Fibroblast of upper back skin (primary cell): ENCODE measurements around the gene TRIM24.

Source experiments
- DNase-seq: peaks from one replicate; pipeline ENCODE4 v3.0.0-alpha.2; 2013

The TRIM24 gene

DNA sequence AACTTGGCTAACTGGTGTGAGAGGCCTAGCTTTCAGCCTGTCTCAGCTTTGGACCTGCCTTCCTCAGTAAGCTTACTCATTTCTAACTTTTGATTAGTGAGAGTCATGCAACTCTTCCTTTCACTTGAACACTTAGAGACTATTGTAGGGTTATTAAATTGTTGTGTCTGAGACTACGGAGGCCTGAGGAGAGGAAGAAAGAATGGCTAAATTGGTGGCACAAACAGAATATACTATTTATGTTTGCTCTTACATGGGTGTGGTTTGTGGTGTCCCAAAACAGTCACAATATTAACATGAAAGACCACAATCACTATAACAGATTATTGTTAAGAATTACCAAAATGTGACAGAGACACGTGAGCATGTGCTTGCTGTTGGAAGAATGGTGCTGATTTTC is 82.1 kb downstream of the TRIM24 start:
- DNase-seq = no peak

DNA sequence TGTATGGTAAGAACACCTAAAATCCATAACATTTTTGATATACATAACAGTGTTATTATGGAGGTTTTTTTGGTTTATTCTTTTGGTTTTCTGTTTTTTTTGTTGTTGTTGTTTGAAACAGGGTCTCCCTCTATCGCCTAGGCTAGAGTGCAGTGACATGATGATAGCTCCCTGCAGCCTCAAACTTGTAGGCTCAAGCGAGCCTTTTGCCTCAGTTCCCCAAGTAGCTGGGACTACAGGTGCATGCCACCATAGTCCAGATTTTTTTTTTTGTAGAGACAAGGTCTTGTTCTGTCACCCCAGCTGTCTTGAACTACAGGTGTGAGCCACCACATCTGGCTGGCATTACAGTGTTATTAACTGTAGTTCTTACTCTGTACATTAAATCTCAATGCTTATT is 83.7 kb downstream of the TRIM24 start:
- no peak for DNase-seq

DNA sequence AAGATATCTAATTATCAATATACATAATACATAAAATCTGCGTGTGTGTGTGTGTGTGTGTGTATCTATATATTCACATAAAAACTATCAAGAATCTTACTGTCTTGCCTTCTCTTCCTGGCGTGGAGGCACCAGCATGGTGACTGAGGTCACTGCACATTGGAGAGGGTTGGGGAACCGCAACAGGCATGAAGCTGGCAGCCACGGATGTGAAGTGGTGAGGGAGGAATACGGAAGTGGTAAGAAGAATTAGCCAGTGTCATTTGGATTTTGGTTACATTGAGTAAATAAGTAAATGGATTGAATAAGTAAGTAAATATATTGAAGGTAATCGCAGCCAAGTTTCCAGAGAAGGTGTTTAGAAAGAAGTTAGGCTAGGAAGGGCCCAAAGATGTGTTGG is 85.1 kb downstream of the TRIM24 start:
- no peak for DNase-seq

DNA sequence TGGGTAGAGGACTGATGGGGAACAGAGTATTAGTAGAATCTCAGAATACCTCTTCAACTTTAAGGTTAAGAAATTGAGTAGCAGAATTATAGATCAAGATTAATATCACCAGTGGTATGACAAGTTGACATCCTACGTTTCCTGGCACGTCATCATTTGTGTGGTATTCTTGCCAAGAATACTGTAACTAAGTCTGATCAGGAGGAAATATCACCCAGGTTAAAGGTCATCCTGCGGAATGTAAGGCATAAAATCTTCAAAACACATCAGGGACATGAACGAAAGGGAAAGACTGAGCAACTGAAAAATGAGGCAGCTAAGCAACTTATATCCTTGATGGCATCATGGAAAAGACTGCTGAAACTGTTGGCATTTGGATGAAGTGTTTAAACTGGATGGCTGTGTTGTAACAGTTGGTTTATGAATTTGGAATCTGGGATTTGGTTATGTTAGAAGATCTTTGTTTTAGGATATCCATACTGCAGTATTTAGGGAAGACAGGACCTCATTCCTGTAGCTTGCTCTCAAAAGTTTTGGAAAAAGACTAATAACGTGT is 86.1 kb downstream of the TRIM24 start:
- no peak for DNase-seq

DNA sequence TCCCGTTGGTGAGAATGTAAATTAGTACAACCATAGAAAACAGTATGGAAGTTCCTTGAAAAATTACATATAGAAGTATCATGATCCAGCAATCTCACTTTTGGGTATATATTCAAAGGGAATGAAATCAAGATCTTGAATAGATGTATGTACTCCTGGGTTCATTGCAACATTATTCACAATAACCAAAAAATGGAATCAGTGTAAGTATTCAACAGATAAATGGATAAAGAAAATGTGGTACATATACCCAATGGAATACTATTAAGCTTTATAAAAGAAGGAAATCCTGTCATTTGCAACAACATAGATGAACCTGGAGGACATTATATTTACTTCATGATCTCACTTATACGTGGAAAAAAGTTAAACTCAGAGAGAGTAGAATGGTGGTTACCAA is 86.8 kb downstream of the TRIM24 start:
- DNase-seq = no peak

DNA sequence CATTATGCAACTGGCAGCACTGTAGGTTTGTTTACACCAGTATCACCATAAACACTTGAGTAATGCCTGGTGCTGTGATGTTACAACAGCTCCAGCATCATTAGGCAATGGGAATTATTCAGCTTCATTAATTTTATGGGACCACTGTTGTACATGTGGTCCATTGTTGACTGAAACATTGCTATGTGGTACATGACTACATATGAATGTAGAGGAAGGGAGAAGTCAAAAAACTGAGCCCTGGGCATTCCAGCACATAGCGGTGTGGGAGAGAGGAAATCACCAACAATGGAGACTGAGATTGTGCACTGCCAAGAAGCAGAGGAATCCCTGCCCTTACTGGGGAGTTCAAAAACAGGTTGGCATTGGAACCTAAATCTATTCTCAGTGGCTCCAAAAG is 89.0 kb downstream of the TRIM24 start:
- no peak for DNase-seq

DNA sequence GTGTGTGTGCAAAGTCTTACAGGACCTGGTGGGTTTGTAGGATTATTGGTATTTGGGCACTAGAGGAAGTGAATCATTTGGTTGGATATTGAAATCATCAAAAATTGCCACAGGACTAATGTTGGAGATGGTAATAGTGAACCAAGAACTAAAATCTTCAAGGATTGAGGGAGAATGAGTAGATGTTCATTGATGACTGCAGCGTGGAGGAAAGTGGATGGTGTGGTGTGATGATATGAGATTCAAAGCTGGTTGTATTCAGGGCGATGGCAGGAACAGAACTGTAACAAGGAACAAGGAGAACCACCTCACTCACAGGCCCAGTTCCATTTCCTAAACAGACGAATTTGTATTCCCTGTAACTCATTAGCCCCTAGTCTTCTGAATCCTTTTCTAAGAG is 90.3 kb downstream of the TRIM24 start:
- DNase-seq = no peak

DNA sequence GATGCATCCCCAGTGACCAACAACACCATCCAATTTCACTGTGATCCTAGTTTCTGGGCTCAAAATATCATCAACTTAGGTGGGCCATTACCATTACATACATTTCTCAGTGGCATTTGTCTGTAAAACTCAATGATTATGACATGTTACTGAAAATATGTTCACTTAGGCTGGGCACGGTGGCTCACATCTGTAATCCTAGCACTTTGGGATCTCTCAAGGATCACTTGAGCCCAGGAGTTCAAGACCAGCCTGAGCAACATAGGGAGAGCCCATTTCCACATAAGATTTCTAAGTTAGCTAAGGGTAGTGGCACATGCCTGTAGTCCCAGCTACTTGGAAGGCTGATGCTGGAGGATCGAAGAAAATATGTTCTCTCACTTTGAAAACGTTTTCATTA is 91.0 kb downstream of the TRIM24 start:
- no peak for DNase-seq

DNA sequence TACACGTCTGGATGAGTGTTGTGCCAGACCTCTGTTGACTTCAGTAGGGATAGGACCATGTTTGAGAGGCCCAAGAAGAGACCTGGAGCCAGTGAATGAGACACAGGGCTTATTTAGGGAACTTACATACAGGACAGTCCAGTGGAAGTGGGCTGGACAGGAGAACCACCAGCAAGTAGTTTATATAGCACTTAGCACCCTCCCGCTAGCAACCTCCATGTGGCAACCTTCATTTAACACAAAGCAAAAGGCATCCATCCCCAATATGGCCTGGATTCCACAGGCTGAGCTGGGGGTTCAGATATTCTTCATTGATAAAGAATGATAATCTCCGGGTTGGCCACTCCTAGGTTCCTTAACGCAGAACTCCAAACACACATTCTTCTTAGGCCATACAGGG is 93.7 kb downstream of the TRIM24 start:
- DNase-seq = no peak

DNA sequence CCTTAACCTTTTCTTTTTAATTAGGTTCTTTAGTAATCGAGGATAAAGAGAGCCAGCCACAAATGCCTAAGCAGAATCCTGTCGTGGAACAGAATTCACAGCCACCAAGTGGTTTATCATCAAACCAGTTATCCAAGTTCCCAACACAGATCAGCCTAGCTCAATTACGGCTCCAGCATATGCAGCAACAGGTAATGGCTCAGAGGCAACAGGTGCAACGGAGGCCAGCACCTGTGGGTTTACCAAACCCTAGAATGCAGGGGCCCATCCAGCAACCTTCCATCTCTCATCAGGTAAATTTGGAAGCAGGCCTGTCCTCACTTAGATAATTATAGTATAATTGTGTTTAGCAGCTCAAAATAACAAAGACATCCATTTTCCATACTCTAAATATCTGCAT is 94.6 kb downstream of the TRIM24 start:
- DNase-seq = no peak

DNA sequence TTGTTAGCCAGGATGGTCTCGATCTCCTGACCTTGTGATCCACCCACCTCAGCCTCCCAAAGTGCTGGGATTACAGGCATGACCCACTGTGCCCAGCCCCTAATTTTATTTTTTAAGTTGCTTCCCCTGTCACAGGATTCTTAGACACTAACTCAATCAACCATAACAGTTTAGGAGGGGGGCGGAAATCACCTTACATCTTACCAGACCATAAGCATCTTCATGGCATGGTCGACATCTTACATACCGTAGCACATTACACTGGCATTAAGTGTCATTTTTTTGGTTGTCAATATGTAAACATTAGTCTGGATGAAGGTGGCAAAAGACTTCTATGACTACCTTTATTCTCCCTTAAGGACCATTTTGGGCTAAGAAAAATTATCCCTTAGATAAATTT is 95.6 kb downstream of the TRIM24 start:
- no peak for DNase-seq

DNA sequence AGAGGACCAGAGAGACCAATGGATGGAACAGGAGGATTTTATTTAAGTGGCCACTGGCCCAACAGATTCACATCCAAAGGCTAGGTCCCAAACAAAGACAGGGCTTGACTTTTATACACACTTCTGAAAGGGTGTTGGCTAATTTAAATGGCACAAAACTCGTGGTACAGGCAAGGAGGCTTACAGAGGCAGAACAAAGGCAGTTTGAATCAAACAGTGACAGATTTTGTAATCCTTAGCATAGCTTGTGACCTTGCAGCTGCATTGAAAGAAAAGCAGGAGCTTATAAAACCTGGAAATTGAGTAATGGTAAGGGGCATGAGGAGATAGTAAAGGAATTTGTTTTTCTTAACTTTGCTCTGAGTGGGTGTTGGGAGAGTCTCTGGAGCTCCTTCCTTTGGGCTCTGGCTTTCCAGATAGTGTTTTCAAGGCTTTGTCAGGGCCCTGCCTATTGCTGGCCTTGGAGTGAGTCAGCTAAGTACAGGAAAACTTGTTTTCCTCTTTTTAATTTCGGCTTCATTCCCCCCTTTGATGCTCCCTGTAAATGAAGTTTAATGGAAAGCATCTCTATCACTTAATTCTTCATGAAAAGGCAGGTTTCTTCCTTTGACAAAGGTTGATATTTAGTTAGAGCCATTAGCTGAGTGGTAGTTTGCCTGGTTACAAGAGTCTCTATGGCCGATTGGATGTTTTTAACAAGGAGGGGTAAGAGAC is 96.9 kb downstream of the TRIM24 start:
- no peak for DNase-seq

DNA sequence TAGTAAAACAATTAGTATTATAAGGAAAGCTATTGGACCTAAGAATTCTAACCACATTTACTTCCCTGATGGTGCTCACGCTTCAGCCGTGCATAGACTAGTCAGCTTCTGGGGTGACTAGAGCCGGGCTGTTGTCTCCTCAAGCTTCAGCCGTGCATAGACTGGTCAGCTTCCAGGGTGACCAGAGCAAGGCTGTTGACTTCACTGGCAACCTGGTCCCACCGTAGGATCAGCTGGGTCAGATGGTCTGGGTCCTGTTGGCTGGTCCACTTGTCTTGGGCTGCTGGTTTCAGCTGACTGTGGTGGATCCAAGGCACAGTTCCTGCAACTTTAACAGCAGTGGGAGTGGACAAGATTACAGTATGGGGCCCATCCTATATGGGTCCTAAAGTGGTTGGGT is 99.4 kb downstream of the TRIM24 start:
- DNase-seq = no peak

DNA sequence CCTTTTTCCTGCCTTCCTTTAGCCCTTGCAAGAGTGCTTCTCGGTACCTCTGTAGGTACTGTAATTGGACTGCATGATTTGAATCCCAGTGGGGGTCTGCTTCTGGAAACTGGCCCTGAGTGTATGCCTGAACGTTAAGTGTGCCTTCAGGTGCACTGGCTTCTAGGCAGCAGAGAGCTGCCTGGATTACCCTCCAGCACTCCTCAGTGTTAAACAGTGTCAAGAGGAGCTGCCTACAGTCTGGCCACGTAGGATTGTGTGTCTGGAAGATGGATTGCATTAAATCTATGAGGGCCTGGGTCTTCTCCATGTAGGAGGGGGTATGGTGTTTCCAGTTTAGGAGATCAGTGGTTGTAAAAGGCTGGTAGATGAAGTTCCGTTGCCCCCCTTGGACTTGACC is 103.7 kb downstream of the TRIM24 start:
- no peak for DNase-seq

DNA sequence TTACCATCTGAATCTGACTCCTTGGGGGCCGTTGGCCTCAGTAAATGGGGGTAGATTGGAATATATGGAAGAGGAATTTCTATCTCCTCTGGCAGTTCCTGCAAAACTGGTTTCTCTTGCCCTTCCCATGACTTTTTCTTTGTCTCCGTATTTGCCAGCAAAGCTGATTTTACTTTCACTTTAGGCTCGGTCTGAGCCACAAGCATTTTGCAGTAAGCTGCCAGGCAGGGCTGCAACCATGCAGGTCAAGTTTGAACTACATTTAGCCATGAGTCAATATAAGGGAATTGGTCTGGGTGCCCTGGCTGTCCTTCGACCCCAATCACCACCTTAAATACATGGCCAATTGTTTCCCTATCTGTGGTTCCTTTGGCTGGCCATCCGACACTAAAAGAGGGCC is 104.3 kb downstream of the TRIM24 start:
- no peak for DNase-seq

DNA sequence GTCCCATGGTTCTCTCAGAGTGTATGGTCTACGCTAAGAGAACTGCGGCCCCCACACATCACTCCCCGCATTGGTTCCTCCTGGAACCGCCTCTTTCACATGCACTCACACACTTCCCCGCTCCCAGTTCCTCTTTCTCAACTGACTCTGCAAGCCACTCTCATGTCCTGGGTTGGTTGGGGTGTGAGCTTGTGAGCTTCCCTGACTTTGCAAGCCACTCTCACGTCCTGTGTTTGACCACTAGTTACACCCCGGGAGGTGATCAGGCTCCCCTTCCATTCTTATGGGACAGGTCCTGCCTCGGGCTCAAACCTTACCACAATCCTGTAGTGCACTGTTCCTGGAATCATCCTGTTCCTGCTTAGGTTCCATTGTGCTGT is 105.0 kb downstream of the TRIM24 start:
- DNase-seq = no peak

DNA sequence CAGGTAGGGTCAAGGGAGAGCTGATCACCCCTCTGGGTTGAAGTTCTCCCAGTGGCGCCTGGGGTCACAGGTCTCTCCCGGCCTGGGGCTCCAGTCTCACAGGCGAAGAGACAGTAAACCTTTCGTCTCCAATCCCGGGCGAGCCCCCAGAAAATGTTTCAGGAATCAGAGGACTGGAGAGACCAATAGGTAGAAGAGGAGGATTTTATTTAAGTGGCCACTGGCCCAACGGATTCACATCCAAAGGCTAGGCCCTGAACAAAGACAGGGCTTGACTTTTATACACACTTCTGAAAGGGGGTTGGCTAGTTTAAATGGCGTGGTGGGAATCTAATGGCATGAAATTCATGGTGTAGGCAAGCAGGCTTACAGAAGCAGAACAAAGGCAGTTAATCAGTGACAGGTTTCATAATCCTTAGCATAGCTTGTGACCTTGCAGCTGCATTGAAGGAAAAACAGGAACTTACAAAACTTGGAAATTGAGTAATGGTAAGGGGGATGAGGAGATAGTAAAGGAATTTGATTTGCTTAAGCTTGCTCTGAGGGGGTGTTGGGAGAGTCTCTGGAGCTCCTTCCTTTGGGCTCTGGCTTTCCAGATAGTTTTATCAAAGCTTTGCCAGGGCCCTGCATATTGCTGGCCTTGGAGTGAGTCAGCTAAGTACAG is 105.5 kb downstream of the TRIM24 start:
- DNase-seq = peak; percentile 39

DNA sequence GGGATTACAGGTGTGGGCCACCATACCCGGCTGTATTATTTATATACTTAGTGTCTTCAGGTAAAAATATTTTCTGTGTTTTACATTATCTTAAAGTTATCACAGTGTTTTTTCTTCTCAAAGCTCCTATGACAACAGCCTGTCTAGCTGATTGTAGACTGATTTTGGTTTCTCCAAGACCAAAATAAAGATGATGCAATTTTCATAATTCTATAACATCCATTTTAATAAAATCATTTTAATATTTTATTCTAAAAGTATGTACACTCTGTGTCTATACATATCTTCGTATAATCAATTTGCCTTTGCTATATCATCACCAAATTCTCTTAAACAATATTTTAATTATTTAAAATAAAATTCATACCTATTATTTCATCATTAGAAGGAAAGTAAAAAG is 108.6 kb downstream of the TRIM24 start:
- no peak for DNase-seq

DNA sequence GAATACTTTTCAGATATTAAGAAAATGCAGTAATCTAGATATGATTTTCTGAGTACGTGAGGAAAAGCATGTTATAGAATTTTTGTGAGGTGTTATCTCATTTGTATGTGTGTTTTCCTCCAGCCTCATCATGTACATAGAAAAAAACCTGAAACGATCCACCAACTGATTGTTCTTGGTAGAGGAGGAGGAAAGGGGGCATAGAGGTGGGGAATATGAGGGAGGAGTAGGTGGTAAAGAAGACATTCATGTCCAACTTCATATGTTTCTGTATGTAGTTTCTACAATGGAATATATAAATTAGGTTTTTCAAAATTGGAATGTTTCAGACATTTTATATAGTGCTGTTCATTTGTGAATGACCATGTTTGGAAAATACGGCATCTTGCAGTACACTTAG is 109.4 kb downstream of the TRIM24 start:
- no peak for DNase-seq

DNA sequence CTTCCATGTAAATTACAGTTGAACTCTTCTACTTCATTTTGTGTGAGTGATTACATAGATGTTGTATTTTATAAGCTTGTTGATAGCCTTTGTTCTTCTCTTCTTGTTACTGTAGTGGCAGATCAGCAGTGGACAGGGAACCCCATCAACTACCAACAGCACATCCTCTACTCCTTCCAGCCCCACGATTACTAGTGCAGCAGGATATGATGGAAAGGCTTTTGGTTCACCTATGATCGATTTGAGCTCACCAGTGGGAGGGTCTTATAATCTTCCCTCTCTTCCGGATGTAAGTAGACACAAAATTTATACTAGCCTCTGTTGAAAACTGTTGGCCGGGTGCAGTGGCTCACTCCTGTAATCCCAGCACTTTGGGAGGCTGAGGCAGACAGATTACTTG is 110.7 kb downstream of the TRIM24 start:
- no peak for DNase-seq

DNA sequence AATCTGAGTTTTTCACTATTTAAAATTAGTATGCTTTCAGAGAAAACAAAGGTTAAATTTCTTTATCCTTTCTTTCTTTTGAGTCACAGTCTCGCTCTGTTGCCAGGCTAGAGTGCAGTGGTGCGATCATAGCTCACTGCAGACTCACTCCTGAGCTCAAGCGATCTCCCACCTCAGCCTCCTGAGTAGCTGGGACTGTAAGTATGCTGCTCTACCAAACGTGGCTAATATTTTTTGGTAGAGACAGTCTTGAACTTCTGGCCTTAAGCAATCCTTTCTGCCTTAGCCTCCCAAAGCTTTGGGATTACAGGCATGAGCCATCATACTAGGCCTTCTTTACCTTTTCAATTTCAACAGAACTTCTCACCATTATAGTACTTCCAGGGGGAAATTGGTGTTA is 113.7 kb downstream of the TRIM24 start:
- no peak for DNase-seq

DNA sequence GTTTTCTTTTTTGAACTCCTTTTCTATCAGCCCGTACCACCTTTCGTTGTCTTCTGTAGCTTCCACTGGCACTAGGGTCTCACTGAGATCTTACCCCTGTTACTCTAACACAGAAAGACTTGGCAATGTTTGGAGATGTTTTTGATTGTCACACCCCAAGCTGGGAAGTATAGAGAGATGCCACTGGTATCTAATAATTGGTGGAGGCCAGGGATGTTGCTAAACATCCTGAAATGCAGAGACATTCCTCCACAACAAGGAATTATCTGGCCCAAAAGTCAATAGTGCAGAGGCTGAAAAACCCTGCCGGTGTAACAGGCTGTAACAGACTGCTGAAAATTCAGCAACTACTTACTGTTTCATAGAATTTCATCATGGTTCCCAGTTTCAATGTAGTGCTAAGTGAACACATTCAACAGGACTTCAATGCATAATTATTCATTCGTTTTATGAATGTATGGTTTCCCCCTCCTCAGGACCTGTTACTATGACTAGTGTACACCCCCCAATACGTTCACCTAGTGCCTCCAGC is 115.9 kb downstream of the TRIM24 start:
- DNase-seq = peak; percentile 21

DNA sequence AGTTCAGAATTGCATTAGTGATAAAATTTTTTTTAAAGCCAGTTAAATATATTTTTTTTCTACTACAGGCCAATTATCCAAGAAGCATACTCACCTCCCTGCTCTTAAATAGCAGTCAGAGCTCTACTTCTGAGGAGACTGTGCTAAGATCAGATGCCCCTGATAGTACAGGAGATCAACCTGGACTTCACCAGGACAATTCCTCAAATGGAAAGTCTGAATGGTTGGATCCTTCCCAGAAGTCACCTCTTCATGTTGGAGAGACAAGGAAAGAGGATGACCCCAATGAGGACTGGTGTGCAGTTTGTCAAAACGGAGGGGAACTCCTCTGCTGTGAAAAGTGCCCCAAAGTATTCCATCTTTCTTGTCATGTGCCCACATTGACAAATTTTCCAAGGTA is 119.1 kb downstream of the TRIM24 start:
- DNase-seq = no peak

DNA sequence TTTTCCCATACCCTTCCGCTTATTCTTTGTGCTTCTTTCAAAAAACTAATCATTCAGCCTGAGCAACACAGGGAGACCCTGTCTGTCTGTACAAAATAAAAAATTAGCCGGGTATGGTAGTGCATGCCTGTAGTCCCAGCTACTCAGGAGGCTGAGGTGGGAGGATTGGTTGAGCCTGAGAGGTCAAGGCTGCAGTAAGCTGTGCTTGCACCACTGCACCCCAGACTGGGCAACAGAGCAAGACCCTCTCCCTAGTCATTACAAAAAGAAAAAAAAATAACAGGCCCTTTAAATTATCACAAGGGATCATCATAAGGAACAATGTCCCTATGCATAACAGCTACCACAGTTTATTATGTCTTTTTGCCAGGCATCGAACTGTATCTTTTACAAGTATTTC is 119.6 kb downstream of the TRIM24 start:
- DNase-seq = no peak

DNA sequence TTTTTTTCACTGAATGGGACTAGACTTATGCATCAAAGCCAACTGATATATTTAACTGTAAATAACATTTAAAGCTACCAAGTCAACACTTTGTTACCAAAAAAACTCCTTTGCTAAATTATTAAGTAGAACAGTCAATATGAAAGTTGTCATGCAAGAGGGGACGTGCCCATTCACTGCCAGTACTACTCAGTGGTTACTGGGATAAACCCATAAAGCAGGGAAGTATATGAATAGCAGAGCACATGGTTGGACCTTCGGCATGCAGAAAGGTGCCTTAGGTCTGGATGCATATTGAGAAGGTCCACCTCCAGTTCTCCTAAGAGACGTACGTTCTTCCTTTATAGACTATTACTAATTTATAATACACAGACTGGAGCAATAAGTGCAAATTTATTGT is 121.0 kb downstream of the TRIM24 start:
- DNase-seq = no peak
